Activated CD4-positive, alpha-beta memory T cell treated with anti-CD3 and anti-CD28 coated beads for 36 hours (primary cell): ENCODE results near the gene ROR2. TPM values are rescaled to one million over a fixed set of nuclear protein-coding genes. Genes with fewer than 3 reads are reported as not detected.

Experiments
- CTCF ChIA-PET: fragments of 350-600 bp; sonication (Branson Sonifier 250); formaldehyde crosslinking; loops from one replicate; lab custom pipeline; 2021; ENCODE audit warnings: antibody characterized with exemption, inconsistent platforms; lab: Charles Lee
- POLR2A ChIA-PET: fragments of 350-600 bp; sonication (Branson Sonifier 250); formaldehyde crosslinking; loops from one replicate; lab custom pipeline; 2021; ENCODE audit warnings: antibody characterized with exemption; lab: Charles Lee
- DNase-seq: peaks from one replicate; pipeline ENCODE4 v3.0.0-alpha.2; 2020
- H3K27ac Mint-ChIP-seq: one replicate; pipeline ENCODE4 v1.8.0; 2021; ENCODE audit warnings: mixed read lengths
- H3K27me3 Mint-ChIP-seq: one replicate; pipeline ENCODE4 v1.8.0; 2021; ENCODE audit warnings: mixed read lengths
- H3K36me3 Mint-ChIP-seq: one replicate; pipeline ENCODE4 v1.8.0; 2021; ENCODE audit warnings: mixed read lengths
- H3K4me1 Mint-ChIP-seq: one replicate; pipeline ENCODE4 v1.8.0; 2021; ENCODE audit warnings: low read depth, mixed read lengths
- H3K4me3 Mint-ChIP-seq: one replicate; pipeline ENCODE4 v1.8.0; 2021; ENCODE audit warnings: mild to moderate bottlenecking, mixed read lengths
- H3K9me3 Mint-ChIP-seq: one replicate; pipeline ENCODE4 v1.8.0; 2021; ENCODE audit warnings: mixed read lengths
- intact Hi-C: fragments of 100-400 bp; cut with micrococcal nuclease; formaldehyde crosslinking; loops from one replicate; pipeline ENCODE4 v1.15.1; 2023
- total RNA-seq, 2 experiments: library from RNA; stranded (reverse); gene quantifications; one replicate each; pipeline ENCODE4 v1.2.3, GENCODE V29; 2021

Gene ROR2
- total RNA-seq, 2 experiments from 2014 or later = 0.05 to 0.31 TPM

DNA sequence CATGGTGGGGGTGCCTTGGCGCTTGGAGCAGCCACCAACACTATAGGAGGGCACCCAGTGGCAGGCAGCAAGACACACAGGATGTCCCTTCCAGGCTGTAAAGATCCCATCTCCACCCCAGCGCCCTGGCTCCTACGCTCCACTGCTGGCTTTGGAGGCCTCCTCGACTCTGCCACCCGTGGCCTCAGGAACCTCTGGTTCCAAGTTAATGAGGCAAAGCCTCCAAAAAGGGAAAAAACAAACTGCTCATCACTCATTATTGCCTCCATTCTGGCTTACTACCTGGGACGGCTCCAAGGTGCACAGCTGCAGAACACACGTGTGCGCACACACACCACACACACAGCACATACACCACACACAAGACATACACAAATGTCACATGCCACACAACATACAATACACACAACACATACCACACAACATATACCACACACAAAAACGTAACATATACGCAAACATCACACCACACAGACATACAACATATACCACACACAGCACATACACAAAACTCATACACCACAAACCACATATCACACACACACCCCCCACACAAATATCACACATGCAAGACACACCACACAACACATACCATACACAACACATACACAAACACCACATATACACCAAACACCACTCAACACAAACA is 45.3 kb downstream of the ROR2 start:
- intact Hi-C loops = no loop called here
- Mint-ChIP-seq H3K9me3 (no peaks in the 10 kb centered on the region), H3K27me3 (peaks cover 5% of the 10 kb centered on the region), H3K36me3 (no peaks in the 10 kb centered on the region), H3K4me3 (no peak overlapping the region), H3K4me1 (peaks cover 15% of the 10 kb centered on the region), H3K27ac (no peak overlapping the region)
- ChIA-PET CTCF (no interaction called here), POLR2A (no interaction called here)
- DNase-seq = no peak

DNA sequence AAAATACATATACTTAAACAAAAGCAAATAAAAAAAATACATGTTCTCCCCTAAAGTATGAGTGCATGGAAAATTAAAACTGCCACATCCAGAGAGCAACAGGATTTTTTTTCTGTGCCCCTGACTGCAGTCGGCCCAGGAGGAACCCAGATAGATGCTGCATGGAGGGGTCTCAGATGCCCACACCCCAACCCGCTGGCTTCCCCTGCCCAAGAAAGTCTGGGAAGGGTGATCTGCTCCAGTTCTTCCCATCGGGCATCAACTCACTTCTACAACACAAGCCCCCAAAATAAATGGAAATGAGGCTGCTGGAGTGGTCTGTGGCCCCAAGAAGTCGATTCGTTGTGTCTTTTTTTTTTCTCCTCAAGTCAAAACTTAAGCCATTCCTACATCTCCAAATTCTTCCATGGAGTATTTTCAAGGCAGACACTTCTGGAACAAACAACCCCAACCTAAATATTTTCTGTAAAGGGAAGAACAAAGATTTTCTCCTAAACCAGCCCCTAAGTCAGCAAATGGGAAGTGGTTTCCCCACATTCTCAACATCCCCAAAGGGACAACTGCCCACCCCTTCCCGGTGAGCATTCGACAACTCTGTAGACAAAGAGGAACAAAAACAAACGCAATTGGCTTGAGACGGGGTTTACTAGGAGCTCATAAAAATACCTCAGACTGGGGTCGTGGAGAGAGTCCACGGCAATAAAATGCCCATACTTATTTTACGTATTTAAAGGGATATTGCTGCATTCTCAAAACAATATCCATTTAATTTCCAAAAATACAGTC is 46.7 kb downstream of the ROR2 start:
- Mint-ChIP-seq H3K27ac (no peak overlapping the region), H3K9me3 (no peaks in the 10 kb centered on the region), H3K4me1 (peaks cover 15% of the 10 kb centered on the region), H3K36me3 (no peaks in the 10 kb centered on the region), H3K4me3 (no peak overlapping the region), H3K27me3 (peaks cover 5% of the 10 kb centered on the region)
- intact Hi-C loops = no loop called here
- CTCF ChIA-PET = no interaction called here
- DNase-seq = no peak
- POLR2A ChIA-PET = no interaction called here

DNA sequence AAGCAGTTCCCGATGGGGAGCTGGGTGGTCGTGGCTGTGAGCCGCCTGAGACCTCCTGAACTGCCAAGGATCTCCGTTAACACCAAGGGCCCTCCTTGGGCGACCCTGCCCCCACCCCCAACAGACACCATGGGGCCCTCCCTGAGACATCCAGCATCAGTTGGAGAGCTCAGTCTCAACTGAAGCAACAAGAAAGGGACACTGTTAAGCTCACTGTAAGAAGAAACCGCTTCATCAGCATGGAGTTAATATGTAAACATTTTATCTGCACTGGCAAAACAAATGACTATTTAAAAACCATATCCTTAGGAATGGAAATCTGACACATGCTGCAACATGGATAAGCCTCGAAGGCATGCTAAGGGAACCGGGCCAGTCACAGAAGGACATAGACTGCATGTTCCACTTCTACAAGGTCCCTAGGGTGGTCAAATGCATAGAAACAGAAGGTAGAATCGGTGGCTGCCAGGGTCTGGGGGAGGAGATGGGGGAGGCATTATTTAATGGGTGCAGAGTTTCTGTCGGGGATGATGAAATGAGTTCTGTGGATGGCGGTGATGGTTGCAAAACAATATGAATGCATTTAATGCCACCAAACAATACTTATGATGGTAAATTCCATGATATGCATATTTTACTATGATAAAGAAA is 47.4 kb downstream of the ROR2 start:
- Mint-ChIP-seq H3K36me3 (no peaks in the 10 kb centered on the region), H3K27me3 (peaks cover 2% of the 10 kb centered on the region), H3K27ac (no peak overlapping the region), H3K4me3 (no peak overlapping the region), H3K4me1 (peaks cover 10% of the 10 kb centered on the region), H3K9me3 (no peaks in the 10 kb centered on the region)
- POLR2A ChIA-PET = no interaction called here
- CTCF ChIA-PET = no interaction called here
- intact Hi-C loops = no loop called here
- no peak for DNase-seq

DNA sequence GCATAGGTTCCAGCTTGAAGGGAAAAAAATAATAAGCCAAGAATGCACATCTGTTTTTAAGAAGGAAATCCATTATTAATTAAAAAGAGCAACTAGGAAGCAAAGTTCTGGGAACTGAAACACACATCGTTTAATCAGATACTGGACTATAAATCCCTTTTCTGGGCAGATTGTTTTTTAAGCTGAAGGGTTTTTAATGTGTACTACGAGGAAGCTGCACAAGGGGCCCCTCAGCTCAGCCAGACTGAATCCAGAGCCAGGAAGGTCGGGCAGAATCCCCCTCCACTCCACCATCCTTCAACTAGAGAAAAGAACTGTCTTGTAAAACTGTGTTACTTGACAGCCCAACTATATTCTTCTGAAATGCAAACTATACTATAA is 49.2 kb downstream of the ROR2 start:
- no peak for DNase-seq
- H3K4me3 Mint-ChIP-seq = no peak overlapping the region
- ChIA-PET CTCF (no interaction called here), POLR2A (no interaction called here)
- no peaks in the 10 kb centered on the region for H3K9me3 Mint-ChIP-seq
- peaks cover 11% of the 10 kb centered on the region for H3K27me3 Mint-ChIP-seq
- intact Hi-C loops = no loop called here
- H3K27ac Mint-ChIP-seq = no peak overlapping the region
- H3K4me1 Mint-ChIP-seq = no peaks in the 10 kb centered on the region
- no peaks in the 10 kb centered on the region for H3K36me3 Mint-ChIP-seq

DNA sequence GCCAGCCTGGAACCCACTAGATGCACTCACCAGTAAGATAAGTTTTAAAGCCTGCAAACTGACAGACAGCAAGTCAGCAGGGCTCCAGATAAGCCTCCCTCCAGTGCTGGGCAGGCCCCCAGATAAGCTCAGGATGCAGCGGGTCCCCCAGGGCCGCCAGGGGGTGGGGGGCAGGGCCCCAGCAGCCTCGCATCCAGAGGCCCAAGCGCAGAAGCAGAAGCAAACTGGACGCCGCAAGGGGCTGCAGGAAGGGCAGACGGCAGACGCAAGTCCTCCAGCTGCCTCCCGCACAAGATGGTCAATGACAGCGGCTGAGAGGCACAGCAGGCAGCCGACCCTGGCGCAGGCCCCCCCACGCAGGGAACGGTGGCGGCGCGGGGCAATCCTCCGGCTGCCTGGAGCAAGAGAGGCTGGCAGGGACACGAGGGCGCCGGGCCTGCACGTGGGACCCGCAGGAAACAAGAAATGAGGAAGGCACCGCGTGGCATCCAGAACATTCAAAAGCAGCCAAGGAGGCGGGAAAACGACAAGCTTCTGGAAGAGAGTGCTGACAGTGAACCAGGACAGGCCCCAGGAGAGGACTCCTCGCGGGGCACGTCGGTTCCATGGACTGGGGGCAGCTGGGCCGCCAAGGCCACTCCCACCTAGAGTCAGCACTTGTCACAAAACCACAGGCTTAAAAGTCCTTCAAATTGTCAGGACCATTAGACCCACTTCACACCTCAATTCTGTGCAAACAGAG is 49.8 kb downstream of the ROR2 start:
- Mint-ChIP-seq H3K27ac (no peak overlapping the region), H3K36me3 (no peaks in the 10 kb centered on the region), H3K4me3 (no peak overlapping the region), H3K9me3 (no peaks in the 10 kb centered on the region), H3K27me3 (peaks cover 12% of the 10 kb centered on the region), H3K4me1 (no peaks in the 10 kb centered on the region)
- intact Hi-C loops = no loop called here
- DNase-seq = no peak
- ChIA-PET CTCF (no interaction called here), POLR2A (no interaction called here)

DNA sequence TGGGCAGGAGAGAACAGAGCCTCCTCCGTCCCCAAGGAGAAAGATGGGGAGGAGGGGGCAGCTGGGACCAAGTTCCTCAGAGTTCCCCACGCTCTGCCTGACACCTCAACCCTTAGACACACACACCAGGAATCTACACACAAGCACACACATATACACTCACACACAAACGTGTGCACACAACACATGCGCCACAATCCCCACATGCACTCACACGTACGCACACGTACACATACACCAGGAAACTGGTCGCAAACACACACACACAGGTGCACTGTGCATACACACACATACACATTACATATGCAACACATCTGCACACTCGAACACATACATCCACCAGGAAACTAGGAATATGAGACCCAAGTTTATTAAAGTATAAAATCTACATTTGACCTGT is 50.4 kb downstream of the ROR2 start:
- no peak for DNase-seq
- Mint-ChIP-seq H3K36me3 (no peaks in the 10 kb centered on the region), H3K27ac (no peak overlapping the region), H3K27me3 (peaks cover 12% of the 10 kb centered on the region), H3K4me3 (no peak overlapping the region), H3K4me1 (no peaks in the 10 kb centered on the region), H3K9me3 (no peaks in the 10 kb centered on the region)
- CTCF ChIA-PET = no interaction called here
- intact Hi-C loops = no loop called here
- POLR2A ChIA-PET = no interaction called here

DNA sequence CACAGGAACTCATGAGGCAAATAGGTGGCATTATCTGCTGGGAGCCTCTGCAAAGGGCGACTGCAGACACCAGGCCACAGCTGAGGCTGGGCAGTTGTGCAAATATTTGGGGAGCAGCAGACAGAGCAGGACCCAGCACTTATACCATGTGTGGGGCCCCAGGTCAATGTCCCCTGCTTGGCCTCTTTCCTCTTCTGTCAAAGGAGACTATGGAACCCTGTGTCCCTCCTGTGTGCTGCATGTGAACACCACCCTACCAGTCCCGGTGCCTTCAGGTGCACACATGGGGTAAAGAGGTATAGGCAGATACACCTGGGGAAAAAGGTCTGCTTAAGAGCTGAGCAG is 50.8 kb downstream of the ROR2 start:
- H3K27me3 Mint-ChIP-seq = peaks cover 12% of the 10 kb centered on the region
- H3K36me3 Mint-ChIP-seq = no peaks in the 10 kb centered on the region
- intact Hi-C loops = no loop called here
- no peaks in the 10 kb centered on the region for H3K4me1 Mint-ChIP-seq
- CTCF ChIA-PET = no interaction called here
- DNase-seq = no peak
- H3K4me3 Mint-ChIP-seq = no peak overlapping the region
- H3K27ac Mint-ChIP-seq = no peak overlapping the region
- H3K9me3 Mint-ChIP-seq = no peaks in the 10 kb centered on the region
- POLR2A ChIA-PET = interaction anchor here (0.5 kb wide), 1 partner anchor 789 kb away, joined by 4 read pairs; no protein-coding TSS in a partner anchor

DNA sequence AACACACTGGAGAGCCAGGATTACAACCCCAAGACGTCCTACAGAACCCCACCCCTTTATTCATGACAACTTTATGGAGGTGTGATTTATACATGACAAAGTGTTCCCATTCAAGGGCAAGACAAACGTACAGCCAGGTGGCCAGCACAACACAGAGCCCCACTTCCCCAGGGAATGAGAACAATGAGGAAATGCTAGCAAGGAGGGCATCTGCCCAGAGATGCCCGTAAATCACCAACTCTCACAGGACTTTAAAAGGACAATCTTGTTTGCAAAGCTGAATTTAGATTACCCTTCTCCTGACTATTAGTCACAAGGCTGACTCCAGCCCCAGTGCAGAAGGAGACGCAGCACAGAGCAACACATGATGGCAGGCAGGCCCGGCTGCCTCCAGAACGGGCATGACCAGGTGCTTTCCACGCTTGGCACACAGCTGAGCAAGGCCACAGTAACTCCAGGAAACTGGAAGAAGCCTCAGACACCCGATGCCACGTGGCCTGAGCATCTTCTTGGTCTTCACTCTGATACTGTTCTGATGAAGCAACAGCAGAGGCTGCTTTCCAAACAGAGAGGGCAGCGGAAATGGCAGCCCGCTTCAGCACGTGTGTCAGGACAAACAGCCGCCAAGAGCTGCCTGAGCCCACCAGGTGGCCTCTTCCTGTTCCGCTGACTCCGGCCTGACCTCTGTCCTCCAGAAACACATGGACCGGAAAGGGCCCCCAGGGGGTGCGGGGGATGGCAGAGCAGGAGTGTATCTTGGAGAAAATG is 51.4 kb downstream of the ROR2 start:
- POLR2A ChIA-PET = interaction anchor here (0.5 kb wide), 1 partner anchor 788 kb away, joined by 4 read pairs; no protein-coding TSS in a partner anchor
- H3K4me3 Mint-ChIP-seq = no peak overlapping the region

DNA sequence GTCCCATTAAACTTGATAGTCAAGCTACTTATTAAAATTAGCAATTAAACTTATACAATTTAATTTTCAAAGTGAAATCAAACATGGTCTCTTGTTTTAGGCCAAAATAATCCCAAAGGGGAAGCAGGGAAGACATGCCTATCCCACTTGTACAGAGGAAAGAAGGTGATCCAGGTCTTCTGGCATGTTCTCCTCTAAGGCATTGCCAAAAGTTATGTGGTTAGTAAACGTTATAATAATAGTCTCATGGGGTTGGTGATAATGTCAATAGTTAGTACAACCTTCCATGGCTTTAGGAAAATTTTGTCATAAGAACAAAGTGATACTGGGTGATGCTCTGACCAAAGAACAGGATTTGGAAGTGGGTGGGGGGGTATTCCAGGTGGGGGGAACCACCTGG is 52.8 kb downstream of the ROR2 start:
- intact Hi-C loops = no loop called here
- ChIA-PET CTCF (no interaction called here), POLR2A (no interaction called here)
- Mint-ChIP-seq H3K9me3 (no peaks in the 10 kb centered on the region), H3K36me3 (no peaks in the 10 kb centered on the region), H3K27ac (no peak overlapping the region), H3K27me3 (peaks cover 19% of the 10 kb centered on the region), H3K4me1 (no peaks in the 10 kb centered on the region), H3K4me3 (no peak overlapping the region)
- DNase-seq = no peak

More for the DNA sequence above, 51.4 kb downstream of the ROR2 start:
- H3K27me3 Mint-ChIP-seq = peaks cover 18% of the 10 kb centered on the region
- no peaks in the 10 kb centered on the region for H3K9me3 Mint-ChIP-seq
- no peak overlapping the region for H3K27ac Mint-ChIP-seq
- H3K4me1 Mint-ChIP-seq = no peaks in the 10 kb centered on the region
- CTCF ChIA-PET = no interaction called here
- intact Hi-C loops = no loop called here
- no peak for DNase-seq
- no peaks in the 10 kb centered on the region for H3K36me3 Mint-ChIP-seq

DNA sequence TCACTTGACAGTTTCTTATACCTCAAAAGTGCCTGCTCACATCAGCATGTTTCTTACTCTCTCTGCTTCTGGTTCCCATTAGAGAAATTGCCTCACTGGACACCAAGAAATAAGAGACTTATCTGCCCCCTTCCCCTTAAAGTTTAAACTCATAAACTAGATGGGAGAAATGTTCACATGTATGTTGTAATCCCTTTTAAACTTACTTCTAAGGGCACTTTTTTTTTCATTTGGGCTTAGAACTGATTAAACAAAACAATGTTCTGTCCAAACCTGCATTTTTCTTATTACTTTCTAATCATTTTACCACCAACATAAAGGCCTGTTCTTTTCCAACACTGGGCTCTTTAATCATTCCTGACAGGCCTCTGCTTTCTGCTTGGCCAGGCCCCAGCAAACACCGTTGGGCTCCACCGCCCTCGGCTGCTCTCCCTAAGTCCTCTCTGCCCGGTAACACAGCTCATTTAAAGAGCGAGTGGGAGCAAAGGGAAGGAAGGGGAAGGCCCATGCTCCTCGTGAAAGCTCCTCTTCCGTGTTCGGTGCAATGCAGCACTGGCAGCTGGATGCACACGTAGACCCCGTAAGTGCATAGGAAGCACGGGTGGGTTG is 53.4 kb downstream of the ROR2 start:
- Mint-ChIP-seq H3K27me3 (peaks cover 19% of the 10 kb centered on the region), H3K4me1 (no peaks in the 10 kb centered on the region), H3K9me3 (no peaks in the 10 kb centered on the region), H3K4me3 (no peak overlapping the region), H3K36me3 (no peaks in the 10 kb centered on the region), H3K27ac (no peak overlapping the region)
- no peak for DNase-seq
- CTCF ChIA-PET = no interaction called here
- POLR2A ChIA-PET = no interaction called here
- intact Hi-C loops = no loop called here

DNA sequence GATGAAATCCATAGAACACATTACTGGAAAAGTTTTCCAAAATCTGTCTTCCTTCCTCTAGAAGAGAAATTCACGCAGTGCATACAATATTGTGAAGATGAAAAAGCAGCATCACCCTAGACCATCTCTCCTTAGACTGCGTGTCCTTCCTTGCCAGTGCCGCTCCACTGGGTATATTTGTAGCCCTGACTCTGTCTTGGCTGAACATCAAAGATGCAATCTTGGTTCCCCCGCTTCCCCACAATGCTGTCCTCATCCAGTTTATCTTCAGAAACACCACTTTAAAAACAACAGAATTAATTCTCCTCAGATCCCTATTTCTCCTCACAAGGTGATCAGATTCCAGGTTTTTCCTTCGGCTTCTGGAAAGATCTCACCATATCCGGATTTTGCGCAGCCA is 53.9 kb downstream of the ROR2 start:
- Mint-ChIP-seq H3K36me3 (no peaks in the 10 kb centered on the region), H3K9me3 (no peaks in the 10 kb centered on the region), H3K27ac (no peak overlapping the region), H3K4me3 (no peak overlapping the region), H3K27me3 (peaks cover 19% of the 10 kb centered on the region), H3K4me1 (no peaks in the 10 kb centered on the region)
- no peak for DNase-seq
- POLR2A ChIA-PET = no interaction called here
- intact Hi-C loops = no loop called here
- CTCF ChIA-PET = no interaction called here
